Measurements from ENCODE around the gene NCKAP5. TPM values are rescaled to one million over a fixed set of nuclear protein-coding genes. Genes with fewer than 3 reads are reported as not detected.

The NCKAP5 gene
- polyA plus RNA-seq, 1 experiment: 16.6 TPM

- Histone ChIP-seq H3K9me3 (ENCODE audit: control insufficient read depth, insufficient read depth, low read length) (peaks cover 4% of the 10 kb centered on the region; the same call in 1 of the 2 replicates), H3K4me3 (ENCODE audit: low read depth, low read length) (no peak overlapping the region), H3K27me3 (ENCODE audit: control insufficient read depth, insufficient read depth, low read length) (no peaks in the 10 kb centered on the region), H3K27ac (ENCODE audit: low read depth, low read length) (no peak overlapping the region)
- no peak for DNase-seq (ENCODE audit: low read depth, low spot score)
- no peak for TF ChIP-seq CTCF (IDR thresholded peaks at IDR 0.05; ENCODE audit: low read depth, low read length)
- ChIA-PET POLR2A (no interaction called here), CTCF (interaction anchor here (1.1 kb wide), 1 partner anchor 20 kb away, joined by 3 read pairs; no protein-coding TSS in a partner anchor)
These were observed 786.0 kb downstream of the NCKAP5 start for GRCh38 chr2:132782176-132782783.

- Histone ChIP-seq H3K4me3 (ENCODE audit: low read depth, low read length) (no peak overlapping the region), H3K9me3 (ENCODE audit: control insufficient read depth, insufficient read depth, low read length) (peaks cover 4% of the 10 kb centered on the region; the same call in 1 of the 2 replicates), H3K27me3 (ENCODE audit: control insufficient read depth, insufficient read depth, low read length) (no peaks in the 10 kb centered on the region), H3K27ac (ENCODE audit: low read depth, low read length) (no peak overlapping the region)
- CTCF ChIA-PET: no interaction called here
- POLR2A ChIA-PET: no interaction called here
- no peak for TF ChIP-seq CTCF (IDR thresholded peaks at IDR 0.05; ENCODE audit: low read depth, low read length)
- no peak for DNase-seq (ENCODE audit: low read depth, low spot score)
These were observed 787.6 kb downstream of the NCKAP5 start for GRCh38 chr2:132780651-132781050.

- CTCF ChIA-PET: interaction anchor here (0.9 kb wide), 1 partner anchor 14 kb away, joined by 3 read pairs; no protein-coding TSS in a partner anchor
- POLR2A ChIA-PET: no interaction called here
- DNase-seq (ENCODE audit: low read depth, low spot score): no peak
- H3K27ac ChIP-seq (ENCODE audit: low read depth, low read length): no peak overlapping the region
- no peak for TF ChIP-seq CTCF (IDR thresholded peaks at IDR 0.05; ENCODE audit: low read depth, low read length)
- H3K9me3 ChIP-seq (ENCODE audit: control insufficient read depth, insufficient read depth, low read length): peaks cover 4% of the 10 kb centered on the region; the same call in 1 of the 2 replicates
- H3K27me3 ChIP-seq (ENCODE audit: control insufficient read depth, insufficient read depth, low read length): no peaks in the 10 kb centered on the region
- no peak overlapping the region for H3K4me3 ChIP-seq (ENCODE audit: low read depth, low read length)
These were observed 789.0 kb downstream of the NCKAP5 start for GRCh38 chr2:132779206-132779721.

- H3K4me3 ChIP-seq (ENCODE audit: low read depth, low read length): no peak overlapping the region
- H3K27me3 ChIP-seq (ENCODE audit: control insufficient read depth, insufficient read depth, low read length): no peaks in the 10 kb centered on the region
- no peak overlapping the region for H3K27ac ChIP-seq (ENCODE audit: low read depth, low read length)
- ChIA-PET POLR2A (no interaction called here), CTCF (no interaction called here)
- TF ChIP-seq CTCF (IDR thresholded peaks at IDR 0.05; ENCODE audit: low read depth, low read length): no peak
- no peaks in the 10 kb centered on the region for H3K9me3 ChIP-seq (ENCODE audit: control insufficient read depth, insufficient read depth, low read length)
- no peak for DNase-seq (ENCODE audit: low read depth, low spot score)
These were observed 792.0 kb downstream of the NCKAP5 start for GRCh38 chr2:132776287-132776686.

GRCh38 chr2:132774189-132774588 lies 794.1 kb downstream of the NCKAP5 start:
- ChIA-PET POLR2A (interaction anchor here (0.5 kb wide), 1 partner anchor 46 kb away, joined by 5 read pairs; no protein-coding TSS in a partner anchor), CTCF (interaction anchor here (1.2 to 1.3 kb wide), 2 partner anchors 105 to 227 kb away, joined by 3 to 9 read pairs; no protein-coding TSS in a partner anchor)
- Histone ChIP-seq H3K9me3 (ENCODE audit: control insufficient read depth, insufficient read depth, low read length) (no peaks in the 10 kb centered on the region), H3K4me3 (ENCODE audit: low read depth, low read length) (no peak overlapping the region), H3K27ac (ENCODE audit: low read depth, low read length) (no peak overlapping the region), H3K27me3 (ENCODE audit: control insufficient read depth, insufficient read depth, low read length) (no peaks in the 10 kb centered on the region)
- no peak for DNase-seq (ENCODE audit: low read depth, low spot score)
- no peak for TF ChIP-seq CTCF (IDR thresholded peaks at IDR 0.05; ENCODE audit: low read depth, low read length)

Data from AG04450 (cell line).